GM06990 (cell line): ENCODE data around the gene HOXD8.

Source experiments
- DNase-seq: peaks from one replicate; pipeline ENCODE4 v3.0.0-alpha.2; 2011; ENCODE audit not compliant: insufficient read length; ENCODE audit errors: extremely low read depth
- H3K27me3 ChIP-seq: replicated peaks from 2 replicates; pipeline ENCODE4 v1.6.0; 2011; ENCODE audit warnings: low read length; ENCODE audit not compliant: control insufficient read depth, insufficient read depth
- H3K36me3 ChIP-seq: 2 replicates; pipeline ENCODE4 v1.5.1; 2011; ENCODE audit warnings: low read length; ENCODE audit not compliant: control insufficient read depth, insufficient read depth
- H3K4me3 ChIP-seq: replicated peaks from 2 replicates; pipeline ENCODE4 v1.5.1; 2011; ENCODE audit warnings: low read depth, mild to moderate bottlenecking, control low read depth, low read length
- CTCF ChIP-seq: IDR thresholded peaks from 2 replicates; pipeline ENCODE4 v1.5.1; 2011; ENCODE audit warnings: low read length, control low read depth, mild to moderate bottlenecking, inconsistent platforms; ENCODE audit not compliant: insufficient read depth, poor library complexity, severe bottlenecking

The HOXD8 gene

GRCh38 chr2:176152350-176153181, 23.1 kb downstream of the HOXD8 start:
- DNase-seq = no peak
- no peaks in the 10 kb centered on the region for H3K36me3 ChIP-seq
- H3K4me3 ChIP-seq = no peak overlapping the region
- TF ChIP-seq CTCF = no peak
- H3K27me3 ChIP-seq = peaks cover 2% of the 10 kb centered on the region; the same call in 1 of the 2 replicates

GRCh38 chr2:176154576-176155252, 25.2 kb downstream of the HOXD8 start:
- DNase-seq = no peak

GRCh38 chr2:176155356-176156044, 26.0 kb downstream of the HOXD8 start:
- peaks cover 1% of the 10 kb centered on the region; the same call in 1 of the 2 replicates for H3K27me3 ChIP-seq
- no peak for TF ChIP-seq CTCF
- H3K36me3 ChIP-seq = no peaks in the 10 kb centered on the region
- DNase-seq = no peak
- no peak overlapping the region for H3K4me3 ChIP-seq

More at GRCh38 chr2:176154576-176155252, 25.2 kb downstream of the HOXD8 start:
- TF ChIP-seq CTCF = no peak
- H3K36me3 ChIP-seq = no peaks in the 10 kb centered on the region
- H3K27me3 ChIP-seq = peaks cover 2% of the 10 kb centered on the region; the same call in 1 of the 2 replicates
- no peak overlapping the region for H3K4me3 ChIP-seq

GRCh38 chr2:176156301-176156806, 26.8 kb downstream of the HOXD8 start:
- Histone ChIP-seq H3K4me3 (no peak overlapping the region), H3K27me3 (no peaks in the 10 kb centered on the region; the same call in 1 of the 2 replicates), H3K36me3 (no peaks in the 10 kb centered on the region)
- TF ChIP-seq CTCF = no peak
- no peak for DNase-seq

GRCh38 chr2:176156807-176157498, 27.4 kb downstream of the HOXD8 start, which contains the start of gene HOXD3:
TSS of gene HOXD3 (plus strand) at chr2:176157307. CDS start at chr2:176169115, 11,808 bp downstream.
- TF ChIP-seq CTCF = no peak
- H3K27me3 ChIP-seq = no peaks in the 10 kb centered on the region; the same call in 1 of the 2 replicates
- H3K4me3 ChIP-seq = no peak within 1 kb of the TSS
- no peaks in the 10 kb centered on the region for H3K36me3 ChIP-seq
- DNase-seq = no peak
